ENCODE results near the gene PCNX2. TPM values are rescaled to one million over a fixed set of nuclear protein-coding genes. Genes with fewer than 3 reads are reported as not detected.
A peak's percentile ranks its signal among the peaks of the same experiment; 100 is the strongest.
"Not testable (repeated sequence)": the region's sequence is repeated elsewhere in the genome, so short reads cannot be mapped to it uniquely, and the experiment has no call there.

PCNX2 gene
- total RNA-seq, 1 experiment from 2014 or later, result 15.0 TPM

DNA sequence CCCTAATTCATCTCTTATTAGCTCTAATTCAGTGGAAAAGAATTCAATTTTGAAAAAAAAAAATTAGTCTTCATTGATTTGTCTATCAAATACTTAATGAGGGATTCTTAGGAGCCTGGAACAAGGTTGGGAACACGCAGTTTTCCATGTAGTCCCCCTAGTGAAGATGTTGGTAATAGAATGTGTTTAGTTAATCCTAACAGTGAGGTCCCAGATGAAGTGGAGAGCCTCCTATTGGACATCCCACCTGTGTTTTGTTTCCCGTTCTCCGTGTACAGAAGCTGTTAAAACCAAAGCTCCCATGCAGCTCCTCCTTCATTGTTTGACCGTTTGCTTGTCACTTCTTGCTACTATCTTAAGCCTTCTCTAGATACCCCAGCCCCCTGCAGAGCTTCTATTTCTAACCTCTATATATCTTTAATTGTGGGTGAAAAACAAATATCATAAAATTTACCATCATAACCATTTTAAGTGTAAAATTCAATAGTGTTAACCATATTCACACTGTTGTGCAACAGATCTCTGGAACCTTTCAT is 67.5 kb downstream of the PCNX2 start:
- DNase-seq (ENCODE audit: low read depth), result no peak

DNA sequence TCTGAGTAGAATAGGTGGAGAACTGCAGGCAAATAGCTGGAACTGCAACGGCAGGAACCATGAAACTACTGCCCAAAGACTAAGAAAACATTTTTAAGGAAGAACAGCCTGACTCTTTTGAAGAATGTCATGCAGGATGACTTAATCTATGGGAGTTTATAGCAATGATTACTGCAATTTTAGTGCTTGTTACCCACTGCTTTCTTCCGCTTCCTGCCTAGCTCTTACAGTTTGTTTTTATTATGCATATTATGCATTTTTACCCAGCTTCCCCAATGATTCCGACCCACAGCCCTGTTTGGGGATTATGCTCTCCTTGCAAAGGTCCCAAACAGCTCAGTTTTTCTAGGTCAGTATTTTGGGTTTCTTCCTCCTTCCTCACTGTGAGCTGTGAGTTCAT is 71.2 kb downstream of the PCNX2 start:
- no peak for DNase-seq (ENCODE audit: low read depth)

DNA sequence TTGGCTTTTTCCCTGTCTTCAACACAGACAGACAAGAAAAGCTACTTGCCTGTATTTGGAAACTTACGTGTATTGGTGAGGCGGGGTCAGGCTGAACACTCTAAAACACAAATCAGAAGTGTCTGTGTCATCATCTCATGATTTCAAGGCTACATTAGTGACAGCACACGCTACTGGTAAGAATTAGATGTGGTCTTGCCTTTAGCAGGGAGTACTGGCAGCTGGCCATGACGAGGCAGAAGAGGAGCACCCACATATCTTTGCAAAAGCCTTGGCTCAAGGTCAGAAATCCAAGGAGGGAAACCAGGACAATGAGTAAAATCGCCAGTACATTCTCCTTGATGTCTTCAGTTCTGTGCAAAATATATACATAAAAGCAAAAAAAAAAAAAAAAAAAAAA is 77.7 kb downstream of the PCNX2 start:
- DNase-seq (ENCODE audit: low read depth), result no peak

DNA sequence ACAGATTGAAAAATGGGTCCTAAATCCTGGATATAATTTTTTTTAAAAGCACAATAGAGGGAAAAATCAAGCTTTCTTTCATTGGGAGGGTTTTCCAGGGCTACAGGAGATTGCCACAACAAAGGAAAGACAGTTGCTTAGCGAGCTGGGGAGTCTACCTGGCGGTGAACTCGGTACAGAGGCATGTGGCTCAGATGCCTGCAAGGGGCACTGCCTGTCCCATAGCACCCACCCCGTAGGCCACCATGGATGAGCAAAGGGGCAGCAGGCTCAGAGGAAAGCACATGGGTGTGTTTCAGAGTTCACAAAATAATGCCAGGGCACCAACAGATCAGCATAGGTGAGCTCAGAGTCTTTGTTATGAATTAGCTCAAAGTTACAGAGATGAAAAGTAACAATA is 79.5 kb downstream of the PCNX2 start:
- no peak for DNase-seq (ENCODE audit: low read depth)

DNA sequence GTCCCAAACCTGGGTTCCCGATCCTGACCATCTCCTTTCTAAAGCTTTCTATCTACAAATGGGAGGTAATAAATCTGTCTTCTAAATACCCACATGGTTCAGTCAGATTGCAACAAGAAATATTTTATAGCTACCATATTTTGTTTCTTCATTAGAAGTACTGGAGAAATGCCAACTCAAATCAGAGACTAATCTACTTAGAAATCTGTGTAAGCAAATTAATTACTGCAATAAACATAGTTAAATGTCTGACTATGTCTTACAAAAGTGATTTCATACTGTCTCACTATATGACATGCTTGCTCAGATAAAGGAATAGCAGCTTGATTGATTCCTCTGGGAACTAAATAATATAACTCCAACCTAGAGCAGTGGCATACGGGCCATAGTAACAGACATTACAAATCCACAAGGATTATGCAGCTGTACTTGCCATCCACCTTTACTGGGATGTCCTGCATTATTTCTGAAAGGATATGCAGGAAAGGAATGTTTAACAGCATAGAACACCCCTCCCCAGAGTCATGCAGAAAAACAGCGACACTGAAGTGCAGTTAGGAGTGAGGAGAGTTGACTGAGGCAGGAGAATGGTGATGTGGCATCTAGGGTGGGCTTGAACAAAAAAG is 80.3 kb downstream of the PCNX2 start:
- DNase-seq (ENCODE audit: low read depth), result no peak

DNA sequence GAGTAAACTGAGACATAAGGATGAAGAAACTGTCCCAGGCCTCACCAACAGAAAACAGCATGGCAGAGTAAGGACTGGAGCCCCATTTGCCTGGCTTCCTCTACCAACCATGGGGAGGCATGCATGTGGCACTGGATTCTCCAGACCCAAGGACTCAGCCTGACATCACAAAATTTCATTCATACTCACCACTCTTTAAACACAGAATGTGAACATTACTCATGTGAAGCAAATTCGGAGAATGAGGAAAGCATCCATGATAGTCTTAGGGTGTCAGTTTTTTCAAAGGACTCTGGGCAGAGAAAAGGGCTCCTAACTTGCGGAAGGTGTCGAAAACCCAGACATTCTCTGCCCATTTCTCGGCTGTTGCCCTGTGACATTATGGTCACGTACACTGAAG is 83.9 kb downstream of the PCNX2 start:
- no peak for DNase-seq (ENCODE audit: low read depth)

DNA sequence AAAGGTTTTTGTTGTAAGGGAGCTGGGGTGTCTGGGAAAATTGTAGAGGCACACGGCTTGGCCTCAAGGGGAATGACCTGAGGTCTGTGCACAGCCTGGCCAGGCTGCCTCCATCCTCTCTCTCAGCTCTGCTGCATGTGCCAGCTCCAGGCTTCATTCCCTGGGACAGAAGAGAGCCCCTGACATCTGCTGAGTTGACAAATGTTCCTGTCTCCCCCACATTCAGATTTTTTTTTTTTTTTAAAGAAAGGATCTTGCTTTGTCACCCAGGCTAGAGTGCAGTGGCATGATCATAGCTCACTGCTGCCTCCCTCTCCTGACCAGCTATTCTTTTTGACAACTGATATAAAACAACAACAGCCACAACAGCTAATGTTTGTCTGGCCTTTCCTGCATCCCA is 84.4 kb downstream of the PCNX2 start:
- DNase-seq (ENCODE audit: low read depth), result no peak

DNA sequence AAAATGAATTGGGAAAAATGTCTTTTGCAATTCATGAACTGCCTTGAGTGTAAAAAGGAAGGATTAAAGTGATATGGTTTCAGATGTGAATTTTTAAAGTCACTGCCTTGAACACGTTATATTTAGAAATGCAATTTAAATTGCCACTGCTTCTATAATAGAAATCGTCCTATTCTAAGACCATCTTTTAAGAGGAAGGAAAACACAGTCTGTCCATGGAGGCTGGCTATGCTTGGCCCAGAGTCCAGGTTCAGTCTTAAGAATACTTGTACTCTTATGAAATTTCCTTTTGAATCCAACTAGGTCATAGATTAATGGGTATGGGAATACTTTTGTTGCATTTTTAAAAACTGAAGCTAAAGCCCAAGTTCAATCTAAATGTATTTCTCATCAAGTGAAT is 86.0 kb downstream of the PCNX2 start:
- no peak for DNase-seq (ENCODE audit: low read depth)

DNA sequence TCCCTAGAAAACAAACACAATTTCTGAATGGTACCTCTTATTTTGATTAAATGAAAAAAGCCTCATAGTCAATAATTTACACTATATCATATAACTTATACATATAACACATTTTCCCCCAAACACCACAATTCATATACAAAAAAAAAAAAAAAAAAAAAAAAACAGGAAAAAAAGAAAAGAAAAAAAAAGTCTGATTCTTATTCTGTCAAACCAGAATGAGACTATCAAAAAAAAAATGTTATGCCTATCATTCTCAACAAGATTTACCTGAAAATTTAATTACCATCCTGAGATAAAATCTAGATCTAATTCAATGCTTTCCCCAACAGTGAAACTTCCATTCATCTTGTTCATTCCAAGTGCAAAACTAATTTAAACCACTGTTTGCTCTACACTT is 86.8 kb downstream of the PCNX2 start:
- no peak for DNase-seq (ENCODE audit: low read depth)

DNA sequence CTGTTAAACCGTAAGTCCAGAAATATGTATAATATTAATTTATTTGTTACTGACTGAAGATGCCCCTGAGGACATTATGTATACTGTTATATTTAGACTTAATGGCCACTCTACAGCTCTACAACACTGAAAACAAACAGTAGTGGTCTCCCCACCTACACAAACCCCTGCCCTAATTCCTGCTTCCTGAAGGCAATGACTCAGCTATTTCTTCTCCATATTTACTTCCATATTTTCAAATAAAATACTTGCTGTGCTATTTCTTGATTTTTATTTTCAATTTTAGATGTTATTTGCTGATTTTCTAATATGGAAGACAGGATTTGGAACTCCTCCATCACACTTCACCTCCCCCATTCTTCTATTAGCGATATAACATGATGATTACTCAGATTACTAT is 97.6 kb downstream of the PCNX2 start:
- no peak for DNase-seq (ENCODE audit: low read depth)

DNA sequence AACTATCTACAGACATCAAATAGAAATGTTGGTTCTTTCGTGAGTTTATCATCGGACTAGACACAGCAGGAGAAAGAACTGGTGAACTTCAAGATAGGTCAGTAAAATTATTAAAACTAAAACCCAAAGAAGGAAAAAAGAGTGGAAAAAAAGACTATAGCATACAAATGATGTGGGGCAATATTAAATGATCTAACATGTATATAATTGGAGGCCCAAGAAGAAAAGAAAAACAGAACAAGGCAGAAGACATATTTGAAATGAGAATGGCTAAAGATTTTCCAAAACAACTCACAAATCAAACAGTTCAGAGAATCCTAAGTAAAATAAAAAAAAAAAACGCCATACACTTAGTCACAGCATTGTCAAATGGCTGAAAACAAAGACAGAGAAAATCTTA is 101.8 kb downstream of the PCNX2 start:
- DNase-seq (ENCODE audit: low read depth), result no peak

DNA sequence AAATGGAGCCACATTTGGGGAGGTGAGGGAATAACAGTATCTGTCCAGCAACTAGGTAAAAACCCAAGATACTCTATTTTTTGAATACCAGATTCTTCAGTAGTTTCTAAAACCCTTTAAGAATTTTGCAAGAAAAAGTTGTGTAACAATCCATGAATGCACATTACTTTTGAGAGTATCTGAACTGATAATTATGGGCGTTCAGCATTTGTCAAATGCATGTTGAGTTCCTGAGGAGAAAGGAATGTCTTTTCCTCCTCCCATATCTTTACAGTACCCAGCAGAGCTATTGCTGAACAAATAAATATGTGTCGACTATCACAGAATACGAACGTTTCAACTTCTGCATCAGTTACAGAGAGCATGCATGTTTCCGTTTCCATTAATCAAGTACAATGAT is 104.5 kb downstream of the PCNX2 start:
- DNase-seq (ENCODE audit: low read depth), result no peak

DNA sequence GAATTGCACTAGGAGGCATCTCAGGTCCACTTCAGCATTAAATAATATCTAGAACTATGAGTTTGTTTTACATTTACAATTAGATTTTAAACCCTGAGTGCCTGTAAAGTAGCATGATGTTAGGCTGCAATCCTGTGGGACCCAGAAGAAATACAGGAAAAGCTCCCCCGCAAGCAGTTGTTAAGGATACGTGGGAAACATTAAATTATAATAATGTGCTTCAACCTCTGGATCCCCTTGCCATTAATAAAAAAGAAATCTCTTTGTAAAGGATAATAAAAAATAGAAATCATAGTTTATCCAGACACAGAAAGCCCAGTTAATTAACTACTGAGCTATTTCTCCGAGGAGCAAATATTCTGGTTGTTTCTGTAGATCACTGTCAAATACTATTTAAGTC is 106.0 kb downstream of the PCNX2 start:
- no peak for DNase-seq (ENCODE audit: low read depth)

DNA sequence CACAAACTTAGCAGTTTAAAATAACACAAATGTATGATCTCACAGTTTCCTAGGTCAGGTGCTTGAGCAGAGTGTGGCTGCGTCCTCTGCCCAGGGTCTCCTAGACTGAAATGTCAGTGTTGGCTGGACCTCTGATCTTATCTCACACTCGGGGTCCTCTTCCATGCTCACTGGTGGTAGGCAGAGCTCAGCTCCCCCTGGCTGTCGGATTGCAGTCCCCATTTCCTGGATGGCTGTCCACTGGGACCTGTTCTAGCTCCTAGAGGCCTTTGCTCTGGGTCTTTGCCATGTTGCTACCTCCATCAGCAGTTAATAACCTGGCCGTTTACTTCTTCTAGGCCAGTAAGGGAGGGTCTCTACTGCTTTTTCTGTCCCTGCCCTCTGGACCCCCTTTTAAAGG is 107.5 kb downstream of the PCNX2 start:
- no peak for DNase-seq (ENCODE audit: low read depth)

DNA sequence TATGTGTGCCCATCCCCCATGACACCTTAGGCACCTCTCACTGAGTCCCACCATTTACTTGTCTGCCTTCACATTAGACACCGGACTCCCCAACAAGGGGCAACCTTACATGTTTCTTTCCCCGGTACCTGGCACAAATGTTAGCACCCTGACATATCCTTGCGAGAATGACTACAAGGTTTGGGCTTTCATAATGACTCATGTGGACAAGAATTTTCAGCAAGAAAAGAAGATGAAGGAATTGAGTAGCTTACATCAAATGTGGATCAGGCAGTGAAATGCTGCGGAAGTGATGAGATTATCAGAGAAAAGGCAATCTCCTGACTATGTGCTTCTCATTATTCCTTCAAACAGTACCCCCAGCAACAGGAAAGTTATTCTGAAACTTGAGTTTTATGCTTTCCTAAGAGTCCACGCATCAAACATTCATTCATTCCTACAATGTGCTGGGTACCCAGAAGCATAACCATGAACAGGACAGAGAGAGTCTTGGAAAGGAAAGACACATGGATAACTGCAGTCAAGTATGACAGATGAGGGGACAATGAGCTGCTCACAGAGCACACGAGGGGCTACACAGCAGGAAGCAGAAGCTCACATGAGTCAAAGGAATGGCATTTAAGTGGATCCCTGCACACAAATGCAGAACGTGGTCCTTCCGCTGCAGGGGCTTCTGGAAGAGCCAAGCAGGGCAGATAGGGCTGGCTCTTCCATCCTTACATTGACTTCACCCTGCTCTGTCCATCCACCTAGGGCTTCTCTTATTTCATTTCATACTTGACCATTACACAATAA is 112.1 kb downstream of the PCNX2 start:
- peak; percentile 22 for DNase-seq (ENCODE audit: low read depth)

DNA sequence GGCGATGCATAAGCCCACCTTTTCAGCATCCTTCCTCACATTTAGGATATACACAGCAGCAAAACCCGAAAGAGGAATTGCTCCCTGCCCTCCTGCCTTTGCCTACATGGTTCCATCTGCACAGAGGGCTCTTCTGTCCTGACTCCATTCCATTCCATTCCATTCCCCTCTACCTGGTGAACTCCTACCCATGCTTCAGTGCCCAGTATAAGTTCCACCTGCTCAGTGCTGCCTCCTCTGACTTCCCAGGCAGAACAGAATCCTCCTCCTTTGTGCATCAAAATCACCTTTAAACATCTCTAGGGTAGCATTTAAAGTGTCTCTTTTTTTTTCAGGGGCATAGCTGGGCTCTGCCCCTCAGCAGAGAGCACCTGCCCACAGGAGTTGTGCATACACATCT is 112.9 kb downstream of the PCNX2 start:
- DNase-seq (ENCODE audit: low read depth), result no peak

DNA sequence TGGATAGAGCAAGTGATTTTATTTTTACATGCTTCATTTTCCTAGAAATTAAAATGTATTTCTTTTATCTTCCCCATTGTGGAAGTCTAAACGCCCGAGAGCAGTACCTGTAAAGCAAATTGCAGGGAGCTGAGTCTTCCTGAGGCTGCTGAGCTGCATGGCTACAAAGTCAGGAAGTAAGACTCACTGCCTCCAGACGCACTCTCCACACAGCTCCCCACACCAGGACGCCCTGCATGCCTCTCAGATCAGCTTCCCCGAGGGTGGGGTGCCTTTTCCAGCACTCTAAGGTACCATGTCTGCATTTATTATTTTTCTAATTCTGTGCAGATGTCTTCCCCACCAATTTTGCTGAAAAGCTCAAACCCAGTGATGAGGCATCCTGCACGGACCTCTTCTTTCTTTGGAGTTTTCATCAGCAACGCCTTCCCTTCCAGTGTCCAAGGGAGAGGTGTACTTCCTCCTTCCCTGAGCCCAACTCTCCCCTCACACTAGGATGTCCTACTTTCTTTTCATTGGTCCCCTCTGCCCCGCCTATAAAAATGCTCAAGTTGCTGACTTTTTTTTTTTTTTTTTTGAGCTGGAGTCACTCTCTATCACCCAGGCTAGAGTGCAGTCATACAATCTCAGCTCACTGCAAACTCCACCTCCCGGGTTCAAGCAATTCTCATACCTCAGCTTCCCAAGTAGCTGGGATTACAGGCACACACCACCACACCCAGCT is 114.7 kb downstream of the PCNX2 start:
- DNase-seq (ENCODE audit: low read depth), result no peak

DNA sequence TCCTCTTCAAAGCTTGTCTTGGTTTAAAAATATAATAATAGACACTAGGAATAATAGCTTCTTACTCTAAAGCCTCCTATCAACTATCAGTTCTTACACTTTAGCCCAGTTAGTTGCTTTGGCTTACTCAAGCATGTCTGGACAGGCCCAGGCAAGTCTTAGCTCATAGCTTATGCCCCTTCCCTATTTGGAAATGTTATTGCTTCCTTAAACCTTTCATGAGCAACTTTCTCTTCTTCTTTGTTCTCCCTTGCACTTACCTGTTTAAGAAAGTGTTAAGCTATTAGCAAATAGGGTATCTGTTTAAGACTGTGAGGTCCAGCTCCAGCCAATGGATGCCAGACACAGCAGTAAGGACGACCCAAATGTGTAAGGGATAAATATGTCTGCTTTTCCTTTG is 115.9 kb downstream of the PCNX2 start:
- not testable (repeated sequence) for DNase-seq (ENCODE audit: low read depth)

DNA sequence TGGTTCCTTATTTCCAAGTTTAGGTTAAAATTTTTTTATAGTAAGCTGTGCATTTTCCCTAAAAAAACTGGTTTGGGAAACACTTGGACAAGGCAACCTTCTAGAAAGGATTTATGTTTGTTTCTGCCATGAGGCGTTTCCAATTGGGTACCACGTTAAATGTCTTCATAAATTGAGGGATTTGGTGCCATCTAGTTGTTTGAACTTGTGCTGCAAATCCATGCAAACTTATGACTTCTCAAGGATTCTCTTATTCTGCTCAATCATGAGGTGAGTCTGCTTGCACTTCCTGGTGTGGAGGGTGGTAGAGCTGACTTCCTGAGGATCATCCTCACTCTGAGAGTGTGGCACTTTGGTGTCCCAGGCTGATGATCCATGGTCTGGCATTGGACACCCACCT is 123.3 kb downstream of the PCNX2 start:
- DNase-seq (ENCODE audit: low read depth), result peak; percentile 25

DNA sequence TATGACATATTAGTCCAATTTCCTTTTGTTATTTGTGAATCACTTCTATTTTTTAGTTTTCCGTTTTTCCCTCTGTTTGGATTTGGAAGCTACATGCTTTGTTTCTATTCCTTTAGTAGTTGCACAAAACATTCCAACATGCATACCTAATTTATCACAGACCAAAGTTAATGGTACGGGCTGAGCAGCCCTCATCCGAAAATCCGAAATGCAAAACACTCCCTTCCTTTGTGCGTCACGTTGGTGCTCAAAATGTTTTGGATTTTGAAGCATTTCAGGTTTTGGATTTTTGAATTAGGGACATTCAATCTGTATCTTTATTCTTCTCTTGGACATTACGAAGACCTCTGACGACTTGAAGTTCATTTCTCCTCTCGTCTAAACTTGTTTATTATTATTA is 124.8 kb downstream of the PCNX2 start:
- DNase-seq (ENCODE audit: low read depth), result no peak

DNA sequence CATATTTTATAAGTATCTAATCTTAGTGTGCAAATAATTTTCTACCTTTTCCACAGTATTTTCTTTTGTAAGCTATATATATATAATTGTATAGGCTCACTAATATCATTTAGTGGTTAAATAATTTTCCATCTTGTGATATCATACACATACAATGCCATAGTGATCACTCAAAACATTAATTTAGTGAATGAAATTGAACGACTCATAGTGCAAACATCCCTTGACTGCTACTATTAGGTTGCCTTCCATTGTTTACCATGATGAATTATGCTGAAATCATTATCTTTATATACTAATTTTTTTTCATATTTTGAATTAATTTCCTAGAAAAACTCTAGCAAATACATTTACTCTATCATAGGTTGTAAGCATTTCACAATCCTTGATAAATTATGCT is 127.1 kb downstream of the PCNX2 start:
- no peak for DNase-seq (ENCODE audit: low read depth)

DNA sequence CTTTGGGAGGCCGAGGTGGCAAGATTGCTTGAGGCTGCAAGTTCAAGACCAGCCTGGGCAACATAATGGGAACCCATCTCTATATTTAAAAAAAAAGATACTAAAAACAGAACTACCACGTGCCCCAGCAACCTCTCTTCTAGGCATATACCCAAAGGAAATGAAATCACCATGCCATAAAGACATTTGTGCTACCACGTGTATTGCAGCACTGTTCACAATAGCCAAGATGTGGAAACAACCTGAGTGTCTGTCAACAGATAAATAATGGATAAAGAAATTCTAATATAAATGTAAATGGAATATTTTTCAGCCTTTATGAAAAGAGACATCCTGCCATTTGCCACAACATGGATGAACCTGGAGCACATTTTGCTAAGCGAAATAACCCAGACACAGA is 128.6 kb downstream of the PCNX2 start:
- no peak for DNase-seq (ENCODE audit: low read depth)

DNA sequence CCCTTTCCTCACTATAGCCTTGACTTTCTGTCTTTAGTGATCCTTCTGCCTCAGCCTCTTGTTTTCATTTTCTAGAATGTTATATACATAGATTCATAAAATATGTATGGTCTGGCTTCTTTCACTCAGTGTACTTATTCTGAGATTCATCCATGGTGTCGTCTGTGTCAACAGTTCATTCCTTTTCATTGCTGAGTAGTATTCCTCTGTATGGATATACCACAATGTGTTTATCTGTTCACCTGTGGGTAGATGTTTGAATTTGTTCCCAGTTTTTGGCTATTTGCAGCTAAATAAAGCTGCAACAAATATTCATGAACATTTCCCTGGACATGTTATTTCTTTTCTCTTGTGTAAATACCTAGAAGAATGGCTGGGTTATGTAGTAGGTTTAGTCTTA is 131.8 kb downstream of the PCNX2 start:
- DNase-seq (ENCODE audit: low read depth), result no peak
